Astrocyte of the spinal cord (primary cell): Measurements from ENCODE around the gene FBN2.
A peak's percentile ranks its signal among the peaks of the same experiment; 100 is the strongest.

Experiments used
- DNase-seq: peaks from one replicate; pipeline ENCODE4 v3.0.0; 2011; ENCODE audit warnings: low read depth, low spot score
- H3K4me3 ChIP-seq: 2 replicates; pipeline ENCODE4 v1.5.1; 2011; ENCODE audit warnings: low read depth, mild to moderate bottlenecking, low read length, moderate library complexity
- CTCF ChIP-seq: IDR thresholded peaks from 2 replicates; pipeline ENCODE4 v1.5.1; 2012; ENCODE audit warnings: low read depth, mild to moderate bottlenecking, low read length, inconsistent platforms
- in situ Hi-C: cut with HindIII; loops from 2 replicates; pipeline ENCODE4 v1.10.0; 2017; ENCODE audit warnings: low sequenced_read_pairs

The FBN2 gene

GRCh38 chr5:128258372-128258771 is 279.7 kb downstream of the FBN2 start:
- in situ Hi-C loops, result no loop called here
- no peak overlapping the region for H3K4me3 ChIP-seq
- DNase-seq, result no peak
- no peak for TF ChIP-seq CTCF

GRCh38 chr5:128257076-128257475 is 281.0 kb downstream of the FBN2 start:
- no peak for TF ChIP-seq CTCF
- no peak for DNase-seq

GRCh38 chr5:128254789-128255188 is 283.3 kb downstream of the FBN2 start:
- in situ Hi-C loops, result no loop called here
- no peak overlapping the region for H3K4me3 ChIP-seq
- no peak for TF ChIP-seq CTCF
- peak; percentile 23 for DNase-seq

More at GRCh38 chr5:128257076-128257475, 281.0 kb downstream of the FBN2 start:
- in situ Hi-C loops, result no loop called here
- H3K4me3 ChIP-seq, result no peak overlapping the region

- TF ChIP-seq CTCF, result no peak
- in situ Hi-C loops, result no loop called here
- no peak for DNase-seq
- H3K4me3 ChIP-seq, result no peak overlapping the region
Measured at GRCh38 chr5:128253880-128254279, 284.2 kb downstream of the FBN2 start.

DNA sequence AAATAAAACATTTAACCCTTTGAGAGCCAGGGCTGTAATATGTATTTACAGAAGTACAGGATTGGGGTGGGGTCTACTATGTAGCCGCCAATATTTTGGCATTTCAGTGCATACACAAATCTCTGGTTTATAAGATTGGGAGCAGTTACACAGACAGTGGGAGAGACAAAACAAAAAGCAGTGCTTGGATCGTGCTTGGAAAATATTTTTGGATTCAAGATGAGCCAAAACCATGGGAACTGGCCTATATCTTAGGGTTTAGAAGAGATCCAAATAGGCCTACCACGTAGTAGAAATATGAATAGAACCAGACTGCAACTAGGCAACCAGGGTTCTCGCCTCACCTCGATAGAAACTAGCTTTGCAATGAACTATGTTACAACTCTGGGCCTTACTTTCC is 284.9 kb downstream of the FBN2 start:
- H3K4me3 ChIP-seq, result no peak overlapping the region
- TF ChIP-seq CTCF, result no peak
- in situ Hi-C loops, result no loop called here
- no peak for DNase-seq

GRCh38 chr5:128252756-128253155 is 285.3 kb downstream of the FBN2 start:
- no peak for TF ChIP-seq CTCF
- peak; percentile 23 for DNase-seq
- in situ Hi-C loops, result no loop called here
- H3K4me3 ChIP-seq, result no peak overlapping the region

DNA sequence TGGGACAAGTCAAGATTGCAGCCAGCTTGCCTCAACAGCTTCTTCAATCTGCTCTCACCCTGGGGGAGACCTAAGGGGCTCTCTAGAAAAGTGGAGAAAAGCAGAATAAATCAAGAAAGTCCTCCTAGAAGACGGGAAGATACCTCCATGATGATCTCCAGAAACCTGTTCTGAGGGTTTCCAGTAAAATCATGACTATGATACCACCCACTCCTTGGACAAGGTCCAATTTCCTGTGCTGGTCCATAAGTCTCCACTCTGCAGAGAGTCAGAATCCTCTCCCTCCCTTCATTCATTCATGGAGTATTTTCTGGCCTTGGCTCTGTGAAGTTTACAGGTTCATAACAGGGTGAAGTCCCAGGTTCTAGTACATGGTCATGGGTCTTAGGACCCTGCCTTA is 285.8 kb downstream of the FBN2 start:
- no peak for DNase-seq
- no peak overlapping the region for H3K4me3 ChIP-seq
- in situ Hi-C loops, result no loop called here
- no peak for TF ChIP-seq CTCF
